ENCODE data around the gene SND1. TPM values are rescaled to one million over a fixed set of nuclear protein-coding genes. Genes with fewer than 3 reads are reported as not detected.

Gene SND1
- total and polyA plus RNA-seq, 10 of the 15 experiments (the other 5 are each of a cell fraction or from before 2014, with no cell fraction given) = 52.4 to 270 (median 146) TPM

- no peak overlapping the region for H3K9ac ChIP-seq (ENCODE audit: control insufficient read depth, insufficient read depth, low read length)
- intact Hi-C loops (cut with micrococcal nuclease; ENCODE audit: unreplicated experiment) = no loop called here
- H3K4me2 ChIP-seq (ENCODE audit: control insufficient read depth, insufficient read depth) = no peak overlapping the region
- H3K27me3 ChIP-seq (replicated peaks in 1 of 2; ENCODE audit: control insufficient read depth in 2 of 2, insufficient read depth in 2 of 2, low read length in 1 of 2) = no peaks in the 10 kb centered on the region
- BruUV-seq (replicated peaks) = no TSS peak
- in situ Hi-C loops (cut with MboI) = no loop called here
- ChIA-PET CTCF (interaction anchor here (0.8 to 2.5 kb wide), 3 partner anchors 9 to 12 kb away, joined by 3 to 9 read pairs (median 6); no protein-coding TSS in a partner anchor), RAD21 (ENCODE audit: unreplicated experiment) (interaction anchor here (2.4 kb wide), 1 partner anchor 12 kb away, joined by 9 read pairs; no protein-coding TSS in a partner anchor), SMC1A (ENCODE audit: uncharacterized antibody, unreplicated experiment) (interaction anchor here (0.7 to 3.2 kb wide), 5 partner anchors 8 to 24 kb away, joined by 3 to 16 read pairs (median 4); no protein-coding TSS in a partner anchor), POLR2A (interaction anchor here (0.6 to 2.0 kb wide), 2 partner anchors 10 to 220 kb away, joined by 4 to 5 read pairs; no protein-coding TSS in a partner anchor)
- H3K9me3 ChIP-seq (replicated peaks; ENCODE audit: control insufficient read depth, insufficient read depth, low read length) = no peaks in the 10 kb centered on the region
- ATAC-seq (no peak), FAIRE-seq (no peak), DNase-seq (ENCODE audit: low read depth, low spot score) (no peak)
- no peak overlapping the region for H3K27ac ChIP-seq (ENCODE audit: control insufficient read depth, insufficient read depth)
- H3K4me1 ChIP-seq (ENCODE audit: control insufficient read depth, insufficient read depth, low read length) = 0 out of 2 replicates have a peak, but pooled peaks cover 5% of the 10 kb centered on the region
- H2AFZ ChIP-seq (ENCODE audit: control insufficient read depth, low read depth, low read length) = no peak overlapping the region
- H3K36me3 ChIP-seq (ENCODE audit: control insufficient read depth in 2 of 2, insufficient read depth in 2 of 2, low read length in 1 of 2) = no peaks in the 10 kb centered on the region; a peak in 1 of 4 replicates
- peaks cover 18% of the 10 kb centered on the region for H3K79me2 ChIP-seq (ENCODE audit: control insufficient read depth, insufficient read depth, low read length)
- H3K4me3 ChIP-seq = no peak overlapping the region
- 96% methylated on average over 1 of the region's 1 CpG for WGBS (ENCODE audit: insufficient coverage, insufficient replicate concordance, low lambda C conversion rate, missing lambda C conversion rate)
- TF ChIP-seq CTCF (IDR thresholded peaks at IDR 0.05 in 2 of 3, conservative IDR thresholded peaks at IDR 0.05 in 1 of 3; ENCODE audit: control insufficient read depth in 2 of 3, extremely low read depth in 1 of 3, insufficient read depth in 1 of 3, low read depth in 3 of 3, low read length in 3 of 3) = no peak
- TF ChIP-seq BACH1 (IDR thresholded peaks at IDR 0.05; ENCODE audit: borderline replicate concordance) = no peak
- TF ChIP-seq ATF3 (IDR thresholded peaks at IDR 0.05; ENCODE audit: borderline replicate concordance, extremely low read depth, low read depth, low read length) = no peak
- no peak for TF ChIP-seq MAX (IDR thresholded peaks at IDR 0.05; ENCODE audit: low read depth, low read length)
- no peak for TF ChIP-seq MTA2 (IDR thresholded peaks at IDR 0.05; ENCODE audit: low read depth)
- TF ChIP-seq CBFB (IDR thresholded peaks at IDR 0.05; ENCODE audit: low read depth) = no peak
- no peaks in the 10 kb centered on the region for H4K20me1 ChIP-seq (ENCODE audit: control insufficient read depth, insufficient read depth)
These were observed 128.5 kb downstream of the SND1 start for GRCh38 chr7:127780489-127780888.

Measured in GM12878 (cell line).